ENCODE data around the gene FITM1. TPM values are rescaled to one million over a fixed set of nuclear protein-coding genes. Genes with fewer than 3 reads are reported as not detected.
A peak's percentile ranks its signal among the peaks of the same experiment; 100 is the strongest.

FITM1 gene
- total RNA-seq, 1 donor from 2014 or later: not detected

DNA sequence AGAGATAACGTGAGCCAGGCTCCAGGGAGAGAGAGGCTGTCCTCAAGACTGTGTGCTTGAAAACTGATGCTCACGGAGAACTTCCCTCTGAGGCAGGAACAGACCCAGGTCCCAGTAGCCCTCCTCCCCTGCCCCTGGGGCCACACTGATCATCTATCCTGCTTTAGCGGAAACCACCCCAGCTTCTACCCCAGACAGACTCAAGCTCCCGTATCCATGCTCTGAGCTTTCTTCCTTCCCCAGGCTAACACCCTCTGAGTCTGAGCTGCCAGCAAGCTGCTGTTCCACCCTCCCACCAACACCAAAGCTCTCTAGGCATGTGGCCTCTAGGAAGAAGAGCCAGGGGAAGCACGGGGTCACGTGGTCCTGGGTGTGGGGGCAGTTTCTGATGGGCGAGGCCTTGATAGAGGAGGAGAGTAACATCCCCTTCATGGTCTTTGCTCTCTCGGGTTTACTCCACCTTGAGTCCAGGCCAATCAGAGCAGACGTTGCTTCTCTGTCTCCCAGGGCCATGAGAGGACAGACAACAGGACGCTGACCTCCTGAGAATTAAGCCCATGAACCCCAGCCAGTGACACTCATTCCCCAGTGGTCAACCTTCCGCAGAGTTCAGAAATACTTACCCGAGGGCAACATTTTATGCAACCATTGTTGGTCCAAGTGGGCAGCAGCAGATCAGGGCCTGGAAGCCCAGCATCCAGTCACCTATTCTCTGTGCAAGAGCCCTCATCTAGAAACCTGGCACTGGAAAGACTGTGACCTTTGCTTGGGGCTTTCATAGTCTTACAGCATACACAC lies 35.0 kb upstream of the FITM1 start:
- TF ChIP-seq CTCF (IDR thresholded peaks at IDR 0.05; ENCODE audit: insufficient read depth, low read length, poor library complexity, severe bottlenecking): no peak
- no peaks in the 10 kb centered on the region for H3K27me3 ChIP-seq (ENCODE audit: control insufficient read depth, insufficient read depth, low read length)
- H3K36me3 ChIP-seq (ENCODE audit: control insufficient read depth, insufficient read depth, low read length): peaks cover 1% of the 10 kb centered on the region
- H3K4me3 ChIP-seq (ENCODE audit: low read depth, low read length): peak overlapping the region; percentile 82
- no peak for DNase-seq (ENCODE audit: low read depth)

GRCh38 chr14:24096545-24097181 lies 33.8 kb upstream of the FITM1 start:
- peaks cover 4% of the 10 kb centered on the region for H3K36me3 ChIP-seq (ENCODE audit: control insufficient read depth, insufficient read depth, low read length)
- TF ChIP-seq CTCF (IDR thresholded peaks at IDR 0.05; ENCODE audit: insufficient read depth, low read length, poor library complexity, severe bottlenecking): no peak
- H3K4me3 ChIP-seq (ENCODE audit: low read depth, low read length): no peak overlapping the region
- DNase-seq (ENCODE audit: low read depth): no peak
- H3K27me3 ChIP-seq (ENCODE audit: control insufficient read depth, insufficient read depth, low read length): no peaks in the 10 kb centered on the region

DNA sequence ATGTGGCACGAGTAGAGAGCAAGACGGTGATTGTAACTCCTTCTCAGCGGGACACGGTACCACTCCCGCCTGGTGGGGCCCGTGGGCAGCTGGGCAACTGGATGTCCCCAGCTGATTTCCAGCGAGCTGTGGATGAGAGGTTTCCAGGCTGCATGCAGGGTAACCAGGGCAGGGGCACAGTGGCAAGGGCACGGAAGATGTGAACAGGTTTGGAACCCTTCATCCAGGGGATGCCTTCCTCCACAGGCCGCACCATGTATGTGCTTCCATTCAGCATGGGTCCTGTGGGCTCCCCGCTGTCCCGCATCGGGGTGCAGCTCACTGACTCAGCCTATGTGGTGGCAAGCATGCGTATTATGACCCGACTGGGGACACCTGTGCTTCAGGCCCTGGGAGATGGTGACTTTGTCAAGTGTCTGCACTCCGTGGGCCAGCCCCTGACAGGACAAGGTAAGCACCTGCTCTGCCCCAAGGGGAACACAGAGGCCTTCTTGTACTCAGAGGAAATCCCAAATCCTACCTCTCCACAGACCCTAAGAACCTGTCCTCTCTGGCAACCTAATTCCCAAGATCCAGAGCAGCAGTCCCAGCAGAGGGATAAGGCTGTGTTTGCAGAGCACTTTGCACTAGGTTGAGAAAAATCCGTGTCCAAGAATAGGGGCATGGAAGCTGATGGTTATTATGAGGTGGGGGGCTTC lies 32.1 kb upstream of the FITM1 start:
- peaks cover 4% of the 10 kb centered on the region for H3K36me3 ChIP-seq (ENCODE audit: control insufficient read depth, insufficient read depth, low read length)
- no peaks in the 10 kb centered on the region for H3K27me3 ChIP-seq (ENCODE audit: control insufficient read depth, insufficient read depth, low read length)
- no peak for TF ChIP-seq CTCF (IDR thresholded peaks at IDR 0.05; ENCODE audit: insufficient read depth, low read length, poor library complexity, severe bottlenecking)
- H3K4me3 ChIP-seq (ENCODE audit: low read depth, low read length): no peak overlapping the region
- no peak for DNase-seq (ENCODE audit: low read depth)

- H3K27me3 ChIP-seq (ENCODE audit: control insufficient read depth, insufficient read depth, low read length): no peaks in the 10 kb centered on the region
- no peak overlapping the region for H3K4me3 ChIP-seq (ENCODE audit: low read depth, low read length)
- no peak for DNase-seq (ENCODE audit: low read depth)
- H3K36me3 ChIP-seq (ENCODE audit: control insufficient read depth, insufficient read depth, low read length): peaks cover 4% of the 10 kb centered on the region
- no peak for TF ChIP-seq CTCF (IDR thresholded peaks at IDR 0.05; ENCODE audit: insufficient read depth, low read length, poor library complexity, severe bottlenecking)
Observed at GRCh38 chr14:24098927-24099813, 31.3 kb upstream of the FITM1 start.

DNA sequence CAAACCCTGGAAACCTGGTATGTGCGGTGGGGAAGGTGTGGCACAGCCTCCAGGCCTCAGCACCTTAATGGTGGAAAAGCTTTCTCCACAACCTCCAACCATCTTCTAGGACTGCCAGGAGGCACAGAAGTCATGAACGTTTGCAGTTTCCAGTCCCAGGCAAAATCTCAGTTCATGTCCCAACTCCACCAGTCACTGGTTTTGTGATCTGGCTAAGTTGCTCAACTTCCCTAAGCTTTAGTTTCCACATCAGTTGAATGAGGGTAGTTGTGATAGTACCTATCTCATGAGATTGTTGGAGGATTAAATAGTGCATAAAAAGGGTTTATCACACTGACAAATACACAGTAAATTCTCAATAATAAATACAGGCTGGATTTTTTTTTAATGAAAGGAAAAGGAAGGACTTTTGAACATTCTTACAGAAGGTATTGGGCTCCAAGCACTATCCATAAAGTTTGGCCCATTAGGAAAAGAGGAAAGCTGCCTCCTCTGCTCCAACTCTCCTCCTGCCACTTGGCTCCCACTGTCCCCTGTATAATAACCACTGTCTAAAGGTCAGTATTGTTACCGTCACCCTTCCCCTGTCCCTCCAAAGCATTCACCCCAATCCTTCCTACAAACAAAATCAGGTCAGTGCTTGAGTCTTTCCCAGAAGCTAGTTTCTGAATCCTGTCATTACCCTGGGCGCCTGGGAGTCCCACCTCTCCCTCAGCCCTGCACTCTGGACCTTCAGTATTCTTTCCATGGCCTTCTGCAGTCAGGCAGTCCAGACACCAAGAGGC lies 30.1 kb upstream of the FITM1 start:
- TF ChIP-seq CTCF (IDR thresholded peaks at IDR 0.05; ENCODE audit: insufficient read depth, low read length, poor library complexity, severe bottlenecking): no peak
- no peak for DNase-seq (ENCODE audit: low read depth)
- peaks cover 4% of the 10 kb centered on the region for H3K36me3 ChIP-seq (ENCODE audit: control insufficient read depth, insufficient read depth, low read length)
- no peak overlapping the region for H3K4me3 ChIP-seq (ENCODE audit: low read depth, low read length)
- no peaks in the 10 kb centered on the region for H3K27me3 ChIP-seq (ENCODE audit: control insufficient read depth, insufficient read depth, low read length)

Measured in kidney epithelial cell (primary cell).